SU-DHL-6 (cell line): ENCODE results near the gene THSD7B.
"Not testable (repeated sequence)": the region's sequence is repeated elsewhere in the genome, so short reads cannot be mapped to it uniquely, and the experiment has no call there.

Source experiments
- H2AFZ ChIP-seq: fragments of 200-600 bp; sonication (generic); 2 replicates; pipeline ENCODE4 v1.6.1; 2014; ENCODE audit warnings: low read depth, mild to moderate bottlenecking, moderate library complexity, mixed read lengths, antibody characterized with exemption, low read length; ENCODE audit not compliant: severe bottlenecking
- H3F3A ChIP-seq: fragments of 200-600 bp; shearing (Covaris generic); 2 replicates; pipeline ENCODE4 v1.6.0; 2016; ENCODE audit warnings: antibody characterized with exemption, mild to moderate bottlenecking; ENCODE audit not compliant: insufficient read depth
- H3K27ac ChIP-seq: fragments of 200-600 bp; sonication (generic); 2 replicates; pipeline ENCODE4 v1.5.1; 2016; ENCODE audit warnings: low read depth, mild to moderate bottlenecking, low read length, moderate library complexity, mixed read lengths
- H3K27me3 ChIP-seq: fragments of 200-600 bp; sonication (generic), shearing (Covaris generic); 2 replicates; pipeline ENCODE4 v1.6.0; 2014; ENCODE audit warnings: mild to moderate bottlenecking, low read length
- H3K36me3 ChIP-seq: fragments of 200-600 bp; sonication (generic); 2 replicates; pipeline ENCODE4 v1.6.1; 2014; ENCODE audit warnings: mild to moderate bottlenecking, low read length, mixed read lengths
- H3K4me2 ChIP-seq: fragments of 300-600, 200-600 bp; shearing (Covaris generic), sonication (generic); 2 replicates; pipeline ENCODE4 v1.6.0; 2014; ENCODE audit warnings: low read length, low read depth, mild to moderate bottlenecking; ENCODE audit not compliant: poor library complexity, severe bottlenecking
- H3K4me3 ChIP-seq: fragments of 200-600 bp; sonication (generic); 2 replicates; pipeline ENCODE4 v1.5.1; 2014; ENCODE audit warnings: antibody characterized with exemption, low read length, mild to moderate bottlenecking, mixed read lengths; ENCODE audit not compliant: insufficient read depth, poor library complexity, severe bottlenecking
- H3K79me2 ChIP-seq: fragments of 200-600 bp; sonication (generic); 2 replicates; pipeline ENCODE4 v1.6.1; 2014; ENCODE audit warnings: mild to moderate bottlenecking, low read length, moderate library complexity; ENCODE audit not compliant: insufficient read depth
- H3K9ac ChIP-seq: fragments of 200-600 bp; sonication (generic); 2 replicates; pipeline ENCODE4 v1.7.0; 2014; ENCODE audit warnings: mild to moderate bottlenecking, low read length
- H3K9me2 ChIP-seq: fragments of 200-600 bp; sonication (generic); replicated peaks from 2 replicates; pipeline ENCODE4 v1.6.1; 2014; ENCODE audit warnings: low read length; ENCODE audit not compliant: insufficient read depth
- H3K9me3 ChIP-seq: fragments of 200-600 bp; sonication (generic); 2 replicates; pipeline ENCODE4 v1.6.1; 2014; ENCODE audit warnings: low read length, mixed read lengths; ENCODE audit not compliant: insufficient read depth
- H4K20me1 ChIP-seq: fragments of 200-600 bp; sonication (generic); 2 replicates; pipeline ENCODE4 v1.6.1; 2014; ENCODE audit warnings: low read depth, mild to moderate bottlenecking, antibody characterized with exemption, low read length, moderate library complexity, mixed read lengths
- CTCF ChIP-seq: fragments of 200-600 bp; sonication (generic); IDR thresholded peaks from one replicate; pipeline ENCODE4 v1.5.1; 2017; ENCODE audit warnings: antibody characterized with exemption, mild to moderate bottlenecking, low read length, moderate library complexity; ENCODE audit not compliant: insufficient read depth, poor library complexity, severe bottlenecking
- EZH2phosphoT487 ChIP-seq: fragments of 200-600 bp; sonication (generic), shearing (Covaris generic); conservative IDR thresholded peaks from 2 replicates; pipeline ENCODE4 v1.6.1; 2018; ENCODE audit warnings: mild to moderate bottlenecking, antibody characterized with exemption, low read length, moderate library complexity, mixed read lengths

The THSD7B gene

DNA sequence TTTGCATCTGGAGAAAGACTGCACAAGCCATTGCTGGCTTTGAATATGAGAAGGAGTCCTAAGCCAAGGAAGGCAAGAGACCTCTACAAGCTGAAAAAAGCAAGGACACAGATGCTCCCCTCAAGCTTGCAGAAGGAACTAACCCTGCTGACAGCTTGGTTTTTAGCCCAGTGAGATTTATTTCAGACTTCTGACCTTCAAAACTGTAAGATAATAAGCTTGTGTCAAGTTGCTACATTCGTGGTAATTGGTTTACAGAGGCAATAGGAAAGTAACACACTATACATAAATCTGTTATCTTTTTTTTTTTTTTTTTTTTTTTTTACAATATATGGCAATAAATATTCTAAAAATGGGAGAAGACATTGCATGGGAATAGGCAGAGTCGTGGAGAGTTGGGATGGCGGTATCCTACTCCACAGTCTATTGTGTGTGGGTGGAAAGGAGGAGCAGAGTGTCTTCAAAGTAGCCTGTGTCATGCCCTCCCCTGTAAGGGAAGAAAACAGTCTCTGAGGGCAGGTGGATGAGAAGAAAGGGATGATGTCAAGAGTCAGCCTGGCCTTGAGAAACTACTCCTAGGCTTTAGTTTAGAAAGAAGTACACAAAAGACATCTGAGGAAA lies 196.9 kb downstream of the THSD7B start:
- H3K9me2 ChIP-seq: no peaks in the 10 kb centered on the region
- no peaks in the 10 kb centered on the region for H3K79me2 ChIP-seq
- H3K27ac ChIP-seq: no peak overlapping the region
- H3K9ac ChIP-seq: no peak overlapping the region
- H3K4me2 ChIP-seq: no peak overlapping the region
- no peaks in the 10 kb centered on the region for H3K27me3 ChIP-seq
- no peaks in the 10 kb centered on the region for H3K9me3 ChIP-seq
- no peaks in the 10 kb centered on the region for H3F3A ChIP-seq
- no peak overlapping the region for H2AFZ ChIP-seq
- TF ChIP-seq CTCF (no peak), EZH2phosphoT487 (no peak)
- H3K4me3 ChIP-seq: no peak overlapping the region
- no peaks in the 10 kb centered on the region for H4K20me1 ChIP-seq
- H3K36me3 ChIP-seq: no peaks in the 10 kb centered on the region

DNA sequence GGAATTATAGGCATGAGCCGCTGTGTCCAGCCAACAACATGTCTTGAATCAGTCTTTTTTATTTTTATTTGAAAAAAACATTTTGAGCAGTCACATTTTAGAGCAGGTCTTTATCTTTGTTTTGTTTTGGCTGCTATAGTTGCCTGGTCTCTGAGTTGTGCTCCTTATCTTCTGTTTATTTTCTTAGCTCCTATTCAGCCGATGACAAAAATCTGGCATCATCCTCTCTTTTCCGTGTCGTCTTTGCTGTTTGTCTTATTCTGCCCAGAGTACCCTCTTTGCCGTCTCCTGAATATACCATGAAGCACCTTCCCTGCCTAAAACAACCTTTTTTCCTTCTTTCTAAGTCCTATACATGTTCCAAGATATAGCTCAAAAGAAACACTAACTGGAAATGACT lies 201.1 kb downstream of the THSD7B start:
- TF ChIP-seq CTCF (no peak), EZH2phosphoT487 (no peak)

GRCh38 chr2:136980303-136980702 lies 215.0 kb downstream of the THSD7B start:
- no peak overlapping the region for H2AFZ ChIP-seq
- H3K27ac ChIP-seq: no peak overlapping the region
- no peaks in the 10 kb centered on the region for H4K20me1 ChIP-seq
- H3F3A ChIP-seq: no peaks in the 10 kb centered on the region
- H3K9me3 ChIP-seq: no peaks in the 10 kb centered on the region
- TF ChIP-seq CTCF (no peak), EZH2phosphoT487 (no peak)
- no peak overlapping the region for H3K4me2 ChIP-seq
- H3K36me3 ChIP-seq: no peaks in the 10 kb centered on the region
- no peaks in the 10 kb centered on the region for H3K79me2 ChIP-seq
- H3K9ac ChIP-seq: no peak overlapping the region
- H3K4me3 ChIP-seq: no peak overlapping the region
- no peaks in the 10 kb centered on the region for H3K27me3 ChIP-seq
- H3K9me2 ChIP-seq: no peaks in the 10 kb centered on the region

More for the DNA sequence above, 201.1 kb downstream of the THSD7B start:
- H3K4me3 ChIP-seq: no peak overlapping the region
- no peak overlapping the region for H3K27ac ChIP-seq
- H3K27me3 ChIP-seq: no peaks in the 10 kb centered on the region
- H3K9me2 ChIP-seq: no peaks in the 10 kb centered on the region
- H4K20me1 ChIP-seq: no peaks in the 10 kb centered on the region
- no peaks in the 10 kb centered on the region for H3K9me3 ChIP-seq
- H3K9ac ChIP-seq: no peak overlapping the region
- H2AFZ ChIP-seq: no peak overlapping the region
- H3F3A ChIP-seq: no peaks in the 10 kb centered on the region
- no peak overlapping the region for H3K4me2 ChIP-seq
- no peaks in the 10 kb centered on the region for H3K79me2 ChIP-seq
- no peaks in the 10 kb centered on the region for H3K36me3 ChIP-seq

DNA sequence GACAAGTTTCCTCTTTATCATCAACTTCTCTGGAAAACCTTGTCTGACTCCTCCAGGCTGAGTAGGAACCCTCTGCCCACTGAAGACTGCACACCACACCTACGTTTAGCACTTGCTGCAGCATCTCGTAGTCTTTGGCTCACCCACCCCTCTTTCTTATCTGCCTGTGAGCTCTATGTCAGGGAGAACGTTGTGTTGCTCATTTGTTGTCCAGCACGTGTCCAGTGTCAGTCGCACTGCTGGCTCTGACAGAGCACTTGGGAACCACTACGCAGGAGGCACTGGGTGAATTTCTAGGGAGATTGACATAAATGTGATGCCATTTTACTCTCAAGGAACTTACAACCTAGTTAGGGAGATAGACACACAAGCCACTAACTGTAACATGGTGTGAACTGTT lies 216.3 kb downstream of the THSD7B start:
- not testable (repeated sequence) for H4K20me1 ChIP-seq, H3K36me3 ChIP-seq, H3K4me3 ChIP-seq, H3K4me2 ChIP-seq, H2AFZ ChIP-seq, H3K9me2 ChIP-seq, H3F3A ChIP-seq, H3K9ac ChIP-seq, H3K79me2 ChIP-seq, H3K27me3 ChIP-seq, H3K27ac ChIP-seq, H3K9me3 ChIP-seq
